DMS53 treated with DMSO at 0.1 percent for 48 hours (cell line): ENCODE measurements around the gene MYO5C.
"Not testable (repeated sequence)": the region's sequence is repeated elsewhere in the genome, so short reads cannot be mapped to it uniquely, and the experiment has no call there.

ENCODE experiments used
- DNase-seq: peaks from one replicate; lab custom pipeline; 2025; ENCODE audit not compliant: unreplicated experiment; lab: John Stamatoyannopoulos, UW

Gene MYO5C

DNA sequence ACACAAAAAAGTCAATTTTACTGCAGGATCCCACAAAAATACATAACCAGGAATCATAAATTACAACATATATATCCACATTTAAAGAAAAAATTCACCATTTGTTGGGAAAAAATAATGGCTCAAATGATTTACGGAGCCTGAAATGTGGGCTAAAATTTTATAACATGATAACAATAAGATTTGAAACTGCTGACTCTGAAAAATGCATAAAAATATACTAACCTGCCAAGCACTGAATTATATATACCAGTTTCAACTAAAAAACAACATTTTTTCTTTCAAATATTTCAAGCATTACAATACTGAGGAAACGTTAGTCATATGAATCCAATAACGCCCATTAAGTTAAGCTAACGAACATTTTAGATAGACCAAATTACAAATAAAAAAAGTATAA lies 12.2 kb upstream of the MYO5C start:
- no peak for DNase-seq

DNA sequence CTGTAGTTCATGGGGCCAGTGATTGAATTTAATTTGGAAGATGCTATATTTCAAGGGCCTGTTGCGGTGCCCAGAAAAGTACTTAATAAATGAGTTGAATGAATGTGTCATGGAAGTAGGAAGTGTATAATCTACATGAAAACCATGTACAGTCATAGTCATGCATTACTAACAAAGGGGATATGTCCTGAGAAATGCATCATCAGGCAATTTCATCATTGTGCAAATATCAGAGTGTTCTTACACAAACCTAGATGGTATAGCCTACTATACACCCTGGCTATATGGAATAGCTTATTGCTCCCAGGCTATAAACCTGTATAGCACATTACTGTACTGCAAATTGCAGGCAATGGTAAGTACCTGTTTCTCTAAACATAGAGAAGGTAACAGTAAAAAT lies 10.7 kb upstream of the MYO5C start:
- no peak for DNase-seq

DNA sequence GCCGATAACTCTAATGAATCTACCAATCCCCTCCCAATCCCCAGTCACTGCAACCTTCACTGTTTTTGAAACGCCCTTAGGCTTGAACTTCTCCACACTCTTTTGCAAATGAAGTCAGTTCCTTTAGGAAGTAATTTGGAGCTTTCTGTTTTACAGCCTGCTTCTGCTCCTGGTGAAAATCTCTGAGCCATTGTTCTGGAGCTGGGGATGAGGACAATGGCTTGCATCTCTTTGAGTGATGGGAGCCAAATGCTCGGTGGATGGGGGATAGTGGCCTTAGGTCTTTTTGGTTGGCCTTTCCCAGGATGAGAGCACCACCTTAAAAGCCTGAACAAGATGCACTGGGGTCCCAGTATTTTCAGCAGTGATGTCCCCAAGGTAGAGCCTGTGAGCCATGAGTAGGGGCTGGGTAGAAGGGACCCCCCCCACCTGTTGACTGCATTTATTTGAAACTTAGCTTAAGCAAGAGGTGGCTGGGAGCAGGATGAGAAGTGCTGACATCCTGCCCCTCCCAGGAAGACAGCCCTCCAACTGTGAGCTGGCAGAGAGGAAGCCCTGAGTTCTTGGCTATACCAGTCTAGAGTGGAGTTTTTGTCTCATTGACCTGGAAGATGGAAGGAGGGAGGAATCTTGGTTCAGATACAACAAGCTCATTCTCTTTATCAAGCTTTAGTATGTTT lies 7.6 kb upstream of the MYO5C start:
- no peak for DNase-seq

DNA sequence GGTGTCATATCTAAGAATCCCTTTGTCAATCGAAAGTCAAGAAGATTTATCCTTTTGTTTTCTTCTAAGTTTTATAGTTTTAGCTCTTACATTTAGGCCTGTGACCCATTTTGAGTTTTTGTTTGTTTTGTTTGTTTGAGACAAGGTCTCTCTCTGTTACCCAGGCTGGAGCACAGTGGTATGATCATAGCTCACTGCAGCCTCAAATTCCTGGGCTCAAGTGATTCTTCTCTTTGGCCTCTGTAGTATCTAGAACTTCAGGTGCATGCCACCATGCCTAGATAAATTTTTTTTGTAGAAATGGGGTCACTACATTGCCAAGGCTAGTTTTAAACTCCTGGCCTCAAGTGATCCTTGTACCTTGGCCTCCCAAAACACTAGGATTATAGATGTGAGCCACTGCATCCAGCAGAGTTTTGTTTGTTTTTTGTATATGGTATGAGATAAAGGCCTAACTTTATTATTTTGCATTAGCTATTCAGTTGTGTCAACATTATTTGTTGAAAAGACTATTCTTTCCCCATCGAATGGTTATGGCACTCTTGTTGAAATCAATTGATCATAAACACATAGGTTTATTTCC lies 5.8 kb upstream of the MYO5C start:
- DNase-seq: no peak

DNA sequence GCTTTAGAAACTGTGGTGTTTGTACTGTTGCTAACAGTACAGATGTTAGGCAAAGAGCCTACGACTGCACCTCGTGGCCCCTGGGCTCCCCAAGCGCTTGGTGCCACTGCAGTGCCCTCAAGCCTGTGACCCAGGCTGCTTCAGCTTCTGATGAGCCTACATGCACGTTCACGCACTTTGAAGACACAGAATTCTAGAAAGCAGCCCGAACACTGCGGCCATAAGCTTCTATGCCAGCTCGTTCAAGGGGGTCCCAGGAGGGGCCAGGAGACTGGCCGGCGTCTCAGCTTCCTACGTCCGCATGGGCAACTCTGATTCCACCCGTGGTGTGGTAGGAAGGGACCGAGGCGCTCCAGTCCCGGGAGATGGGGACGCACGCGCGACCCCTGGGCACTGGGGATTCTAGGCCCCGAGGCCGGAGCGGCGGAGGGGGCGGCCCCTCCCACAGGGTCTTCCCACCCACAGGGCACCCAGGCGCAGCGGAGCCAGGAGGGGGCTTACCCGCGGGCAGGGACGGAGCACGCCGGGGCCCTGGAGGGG lies 653 bp downstream of the MYO5C start:
- DNase-seq: no peak

DNA sequence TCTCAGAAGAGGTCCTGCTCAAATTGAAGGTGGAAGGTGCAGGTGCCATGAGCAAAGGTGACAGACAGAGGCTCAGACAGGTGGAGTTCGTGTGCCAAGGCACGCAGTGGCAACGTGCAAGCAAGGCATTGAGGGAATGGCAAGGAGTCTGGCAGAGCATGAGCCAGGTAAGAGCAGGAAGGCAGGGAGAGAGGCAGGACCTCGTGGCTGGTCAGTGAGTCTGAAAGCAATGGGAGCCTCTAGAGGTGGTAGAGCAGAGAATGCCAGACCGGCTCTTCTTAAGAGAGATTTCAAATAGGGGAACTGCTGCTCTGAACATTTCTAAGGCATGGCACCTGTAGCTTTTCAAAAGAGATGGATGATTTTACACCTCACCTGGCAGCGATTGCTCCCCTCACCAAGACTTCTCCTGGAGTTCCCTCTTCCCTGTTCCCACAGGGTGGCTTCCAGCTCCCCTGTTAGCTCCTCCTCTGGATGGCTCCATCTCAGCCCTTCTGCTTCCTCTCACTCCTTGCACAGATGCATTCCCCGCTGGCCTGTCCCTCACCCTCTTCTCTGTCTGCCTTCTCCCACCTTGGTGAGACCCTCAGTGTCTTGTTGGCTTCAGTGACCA lies 2.7 kb downstream of the MYO5C start:
- DNase-seq: no peak

DNA sequence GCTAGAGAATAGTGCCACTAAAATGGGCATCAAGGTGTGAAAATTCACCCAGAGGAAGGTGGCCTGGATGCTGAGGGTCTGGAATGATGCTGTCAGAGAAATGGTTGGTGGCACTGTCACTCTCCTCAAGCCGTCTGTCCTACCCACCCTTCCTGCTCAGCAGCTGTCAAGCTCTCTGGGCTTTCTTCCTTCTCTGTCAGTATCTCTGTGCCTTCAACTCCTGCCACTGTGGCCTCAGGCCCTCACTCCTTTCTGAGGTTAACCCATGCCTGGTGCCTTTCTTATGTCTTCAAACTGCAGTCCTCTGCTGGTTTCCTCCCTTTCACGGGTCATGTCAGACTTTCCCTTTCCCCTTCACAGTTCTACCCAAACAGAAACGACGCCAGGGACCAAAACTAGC lies 4.4 kb downstream of the MYO5C start:
- DNase-seq: no peak

DNA sequence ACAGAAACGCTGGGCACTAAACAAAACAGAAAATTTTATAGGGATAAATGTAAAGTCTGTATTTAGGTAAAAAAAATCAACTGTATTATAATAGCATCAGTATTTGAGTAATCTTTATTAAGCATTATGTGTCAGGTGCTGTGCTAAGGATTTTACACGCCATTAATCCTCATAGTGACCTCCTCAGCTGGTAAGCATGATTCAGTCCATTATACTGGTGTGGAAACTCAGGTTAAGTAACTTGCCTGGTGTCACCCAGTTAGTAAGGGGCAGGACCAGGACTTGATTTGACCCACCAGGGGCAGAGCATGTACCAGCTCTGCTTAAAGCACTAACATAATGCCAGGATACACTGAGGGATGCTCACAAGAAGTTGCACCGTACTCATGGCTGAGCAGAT lies 4.8 kb downstream of the MYO5C start:
- no peak for DNase-seq

DNA sequence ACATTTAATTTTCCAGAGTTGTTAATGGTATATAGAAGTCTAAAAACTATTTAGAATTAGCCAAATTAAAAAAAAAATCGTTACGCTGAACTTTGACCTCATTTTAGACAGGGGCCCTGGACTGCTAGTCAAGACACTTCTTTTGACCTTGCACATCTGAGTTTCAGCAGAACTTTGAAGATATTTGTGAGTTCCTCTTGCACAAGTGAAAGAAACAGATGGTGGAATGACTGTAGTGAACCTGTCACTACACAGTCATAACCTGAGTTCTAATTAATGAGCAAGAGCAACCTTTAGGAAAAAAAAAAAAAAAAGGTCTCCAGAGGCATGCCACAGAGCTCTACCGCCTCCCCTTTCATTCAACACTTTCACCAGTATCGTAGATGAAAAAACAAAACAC lies 5.3 kb downstream of the MYO5C start:
- DNase-seq: no peak

DNA sequence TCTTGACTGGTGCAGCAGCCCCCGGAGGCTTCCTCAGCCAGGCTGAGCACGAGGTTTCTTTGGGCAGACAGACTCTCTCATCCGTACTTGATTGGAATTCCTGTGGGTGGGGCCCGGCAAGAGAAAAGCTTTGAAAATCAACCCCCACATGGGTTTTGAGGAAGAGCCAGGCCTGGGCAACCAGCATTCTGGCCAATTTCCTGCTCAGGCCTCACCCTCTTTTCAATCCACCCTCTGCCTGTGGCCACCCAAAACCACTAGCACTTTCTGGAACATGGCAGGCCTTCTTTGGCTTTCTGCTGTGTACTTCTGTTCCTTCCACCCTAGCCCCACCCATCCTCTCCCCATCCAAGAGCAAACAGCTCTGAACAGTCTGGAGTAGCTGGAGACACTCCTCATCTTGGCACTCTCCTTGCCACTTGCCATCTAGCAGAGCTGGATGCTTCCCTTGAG lies 5.9 kb downstream of the MYO5C start:
- DNase-seq: no peak

DNA sequence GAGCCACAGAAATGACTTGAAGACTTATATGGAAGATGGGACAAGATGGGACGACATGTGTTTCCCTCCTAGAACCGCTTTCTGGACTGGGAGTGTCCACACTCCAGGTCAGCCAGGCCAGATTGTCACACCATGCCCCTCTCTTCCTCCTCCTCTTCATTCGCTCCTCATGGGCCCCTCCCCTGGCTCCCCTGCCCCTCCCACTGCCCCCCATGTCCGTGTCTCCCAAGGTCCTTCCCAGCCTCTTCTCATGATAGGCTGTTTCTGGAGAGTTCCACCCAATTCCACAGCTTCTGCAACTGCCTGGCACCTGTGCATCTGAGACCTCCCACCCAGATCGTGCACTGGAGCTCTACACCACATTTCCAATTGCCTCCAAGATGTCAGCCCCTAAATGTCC lies 6.6 kb downstream of the MYO5C start:
- DNase-seq: no peak

DNA sequence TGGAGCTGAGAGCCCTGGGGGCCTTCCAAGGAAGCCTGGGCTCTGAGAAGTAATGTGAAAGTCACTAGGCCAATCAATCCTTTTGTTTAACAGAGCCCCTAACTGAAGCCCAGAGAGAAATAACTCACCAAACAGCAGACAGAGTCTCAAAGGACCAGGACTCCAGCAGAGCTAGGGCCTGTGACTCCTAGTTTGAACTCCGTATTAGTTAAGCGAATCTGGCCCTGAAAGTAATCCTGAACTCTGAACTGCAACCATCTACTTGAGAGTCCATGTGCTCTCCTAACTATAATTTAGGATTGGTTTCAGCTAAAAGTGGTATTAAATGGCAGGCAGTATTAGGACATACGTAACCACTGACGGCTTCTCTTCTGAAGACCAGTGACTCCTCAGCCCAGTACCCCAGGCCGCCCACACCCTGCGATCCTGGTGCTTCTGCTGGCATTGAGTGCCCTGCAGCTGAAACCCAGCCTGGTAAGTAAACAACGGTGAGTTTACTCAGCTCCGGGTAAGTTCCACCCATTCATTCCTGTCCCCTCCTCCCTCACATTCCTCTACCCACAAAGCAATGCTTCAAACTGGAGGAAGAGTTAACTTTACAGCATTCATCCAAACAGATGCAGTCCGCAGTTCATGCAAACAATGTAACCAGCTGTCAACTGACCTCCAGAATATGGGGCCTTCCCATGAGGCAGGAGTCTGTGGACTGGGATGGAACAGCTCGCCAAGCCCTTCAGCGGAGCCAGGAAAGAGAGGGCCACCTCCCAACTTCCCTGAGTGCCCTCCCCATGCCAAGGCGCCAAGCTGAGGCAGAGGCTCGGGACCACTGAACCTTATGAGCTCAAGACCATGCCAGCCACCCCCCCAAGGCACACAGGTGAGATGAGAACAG lies 7.3 kb downstream of the MYO5C start:
- DNase-seq: peak; percentile 80

DNA sequence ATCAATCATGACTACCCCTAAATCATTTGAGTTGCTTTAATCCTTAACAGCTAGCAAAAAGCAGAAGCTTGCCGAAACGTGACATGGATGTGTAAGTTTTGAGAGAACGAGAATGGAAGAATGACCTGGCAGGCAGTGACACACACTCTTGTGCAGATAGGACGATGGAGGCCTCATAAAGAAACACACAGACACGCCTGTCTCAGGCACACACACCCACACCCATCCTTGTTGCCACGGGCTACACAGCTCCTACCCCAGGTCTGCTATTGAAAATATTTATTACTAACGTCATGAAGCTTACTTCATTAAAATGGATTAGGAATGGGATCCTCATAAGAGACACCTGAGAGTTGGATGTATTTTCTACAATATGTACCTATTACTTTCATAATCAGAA lies 8.5 kb downstream of the MYO5C start:
- DNase-seq: no peak

DNA sequence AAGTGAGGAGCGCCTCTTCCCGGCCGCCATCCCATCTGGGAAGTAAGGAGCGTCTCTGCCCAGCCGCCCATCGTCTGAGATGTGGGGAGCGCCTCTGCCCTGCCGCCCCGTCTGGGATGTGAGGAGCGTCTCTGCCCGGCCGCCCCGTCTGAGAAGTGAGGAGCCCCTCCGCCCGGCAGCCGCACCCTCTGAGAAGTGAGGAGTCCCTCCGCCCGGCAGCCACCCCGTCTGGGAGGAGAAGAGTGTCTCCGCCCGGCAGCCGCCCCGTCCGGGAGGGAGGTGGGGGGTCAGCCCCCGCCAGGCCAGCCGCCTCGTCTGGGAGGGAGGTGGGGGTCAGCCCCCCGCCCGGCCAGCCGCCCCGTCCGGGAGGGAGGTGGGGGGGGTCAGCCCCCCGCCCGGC lies 9.7 kb downstream of the MYO5C start:
- DNase-seq: not testable (repeated sequence)

DNA sequence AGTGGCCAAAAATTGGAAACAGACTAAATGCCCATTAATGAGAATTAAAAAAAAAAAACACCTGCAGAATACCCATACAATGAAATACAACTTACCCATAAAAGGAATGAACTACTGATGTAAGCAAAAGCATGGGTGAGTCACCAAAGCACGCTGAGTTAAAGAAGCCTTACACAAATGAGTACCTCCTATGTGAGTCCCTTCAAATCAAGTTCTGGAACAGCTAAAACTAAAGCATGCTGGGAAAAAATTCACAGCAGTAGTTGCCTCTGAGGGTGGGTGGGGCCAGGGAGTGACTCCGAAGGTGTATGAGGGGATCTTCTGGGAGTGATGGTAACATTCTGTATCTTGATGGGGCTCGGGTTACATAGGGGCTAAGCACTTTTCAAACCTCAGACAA lies 11.4 kb downstream of the MYO5C start:
- no peak for DNase-seq

DNA sequence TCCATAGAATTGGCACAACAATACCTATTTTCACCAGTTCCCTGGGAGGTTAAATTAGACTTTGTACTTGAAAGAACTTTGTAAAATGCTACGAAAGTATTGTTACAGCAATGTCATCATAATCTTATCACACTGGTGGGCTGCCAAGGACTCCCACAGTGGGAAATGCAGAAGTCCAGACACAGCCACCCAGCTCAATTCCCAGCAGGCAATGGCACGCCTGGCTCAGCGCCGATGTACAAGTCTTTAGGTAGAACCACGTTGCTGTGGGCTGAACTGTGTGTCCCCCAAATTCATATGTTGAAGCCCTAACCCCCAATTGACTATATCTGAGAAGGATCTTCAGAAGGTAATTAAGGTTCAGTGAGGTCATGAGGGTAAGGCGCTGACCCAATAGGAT lies 12.3 kb downstream of the MYO5C start:
- DNase-seq: no peak

DNA sequence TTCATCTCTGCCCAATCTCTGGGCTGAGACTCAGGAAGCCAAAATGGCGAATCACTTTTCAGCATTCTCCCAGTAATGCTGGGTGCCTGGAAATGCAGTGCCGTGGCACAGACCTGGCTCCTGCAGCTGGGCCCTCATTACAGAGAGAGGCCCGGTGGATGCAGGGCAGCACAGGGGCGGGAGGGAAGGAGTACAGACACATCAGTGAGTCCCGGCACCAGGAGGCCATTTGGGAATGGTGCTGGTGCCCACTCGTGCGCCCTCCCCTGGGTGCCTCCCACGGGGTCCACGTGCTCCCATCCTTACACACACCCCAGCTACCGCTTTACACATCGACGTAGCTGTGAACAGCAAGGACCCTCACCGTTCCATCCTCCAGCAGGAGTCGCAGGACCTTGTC lies 13.2 kb downstream of the MYO5C start:
- DNase-seq: no peak

DNA sequence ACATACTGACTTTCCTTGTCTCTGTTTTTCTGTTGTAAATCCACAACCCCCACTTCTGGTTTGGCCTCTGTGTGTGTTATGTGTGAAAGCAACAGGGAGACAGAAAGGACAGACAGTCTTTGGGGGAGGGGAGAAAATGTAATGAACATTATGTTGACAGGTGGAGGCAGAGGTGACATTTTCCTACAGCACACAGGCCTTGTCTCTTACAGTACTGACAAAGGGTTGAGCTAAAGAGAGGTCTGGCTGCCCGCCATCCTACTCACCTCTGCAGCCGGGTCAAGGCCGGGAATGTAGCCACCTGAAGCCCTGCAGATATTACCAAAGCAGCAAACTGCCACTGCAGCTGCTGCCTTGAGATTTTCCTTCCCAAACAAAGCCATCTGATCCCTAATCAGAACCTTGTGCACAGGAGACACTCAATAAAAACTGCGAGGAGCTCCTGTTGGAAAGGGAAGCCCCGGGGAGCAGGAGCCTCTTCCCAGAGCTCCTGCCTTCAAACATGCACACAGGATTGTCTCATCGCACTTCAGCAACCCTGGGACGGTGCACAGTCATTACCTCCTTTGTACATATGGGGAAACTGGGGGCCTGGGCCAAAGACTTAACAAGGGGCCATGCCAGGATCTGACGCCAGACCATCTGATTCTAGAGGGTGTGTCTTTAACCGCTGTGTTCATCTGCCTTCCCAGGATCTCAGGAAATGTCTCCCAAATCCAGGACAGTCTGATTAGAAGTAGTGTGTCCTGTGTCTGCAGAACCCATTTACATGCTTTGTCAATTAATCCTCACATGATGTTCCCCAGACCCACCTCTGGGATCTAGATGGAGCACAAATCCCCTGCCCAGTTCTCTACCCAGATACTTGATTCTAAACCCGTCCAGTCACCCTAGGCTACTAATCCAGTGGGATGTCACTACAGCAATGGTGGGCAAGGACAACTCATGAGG lies 14.2 kb downstream of the MYO5C start:
- no peak for DNase-seq

DNA sequence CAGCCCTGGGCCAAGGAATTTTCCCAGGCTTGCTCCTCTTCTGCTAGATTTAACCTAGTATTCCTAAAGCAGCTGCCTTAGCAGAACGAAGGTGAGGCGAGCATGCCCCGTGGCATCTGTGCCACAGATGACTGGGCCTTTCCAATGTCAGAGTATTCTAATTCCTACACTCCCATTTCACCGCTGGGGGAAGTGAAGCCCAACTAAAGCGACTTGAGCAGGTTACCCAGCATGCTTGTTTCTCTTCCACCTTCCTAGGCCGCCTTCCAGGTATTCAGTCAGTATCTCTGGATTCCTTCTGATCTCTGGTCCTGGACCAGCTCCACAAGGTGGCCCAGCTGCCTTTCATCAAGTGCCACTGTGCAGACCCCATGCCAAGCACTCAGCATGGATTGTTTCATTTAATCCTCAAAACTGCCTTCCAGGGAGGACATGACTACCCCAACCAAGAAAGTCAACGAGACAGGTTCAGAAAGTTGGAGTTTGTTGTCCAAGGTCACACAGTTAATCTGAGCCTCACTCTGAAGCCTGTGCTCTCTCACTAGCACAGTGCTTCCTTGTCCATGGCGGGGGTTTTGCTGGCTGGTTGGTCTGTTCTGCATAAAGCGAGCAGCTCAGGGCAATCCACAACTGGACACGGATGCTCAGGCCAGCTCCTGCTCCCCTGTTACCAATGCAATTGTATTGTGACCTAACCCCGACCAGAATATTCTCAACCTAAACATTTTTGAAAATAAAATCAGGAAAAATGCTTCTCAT lies 15.1 kb downstream of the MYO5C start:
- no peak for DNase-seq
